Measurements from ENCODE around the gene KDM3A. TPM values are rescaled to one million over a fixed set of nuclear protein-coding genes. Genes with fewer than 3 reads are reported as not detected.
A peak's percentile ranks its signal among the peaks of the same experiment; 100 is the strongest.

The KDM3A gene
- total and polyA plus RNA-seq, 9 of the 15 experiments (the other 6 are each of a cell fraction or from before 2014, with no cell fraction given) = 7.5 to 95.4 (median 24.8) TPM

DNA sequence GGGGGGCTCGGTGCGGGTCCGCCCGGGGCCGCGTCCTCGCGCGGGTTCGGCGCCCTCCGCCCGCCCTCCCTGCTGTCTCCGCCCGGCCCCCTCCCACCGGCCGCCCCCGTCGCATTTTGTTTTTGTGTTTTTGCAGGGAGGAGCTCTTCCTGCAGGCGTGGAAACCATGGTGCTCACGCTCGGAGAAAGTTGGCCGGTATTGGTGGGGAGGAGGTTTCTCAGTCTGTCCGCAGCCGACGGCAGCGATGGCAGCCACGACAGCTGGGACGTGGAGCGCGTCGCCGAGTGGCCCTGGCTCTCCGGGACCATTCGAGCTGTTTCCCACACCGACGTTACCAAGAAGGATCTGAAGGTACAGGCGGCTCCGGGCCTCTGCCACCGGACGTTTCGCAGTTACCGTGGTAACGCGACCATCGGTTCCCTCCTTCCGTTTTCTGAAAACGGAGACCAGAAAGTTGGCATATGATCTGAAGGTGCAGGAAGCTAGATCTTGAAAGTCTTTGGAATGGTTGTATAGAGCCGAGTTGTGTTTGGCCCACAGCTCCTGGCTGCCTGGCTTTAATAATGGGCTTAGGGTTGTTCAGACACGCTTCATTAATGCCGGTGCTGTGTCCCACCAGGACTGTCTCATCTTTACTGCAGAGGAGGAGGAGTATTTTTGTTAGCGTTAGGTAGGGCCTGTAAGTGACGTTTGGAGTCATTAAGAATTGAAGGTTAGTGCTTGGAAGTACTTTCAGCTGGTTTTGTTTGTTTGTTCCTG is 891 bp downstream of the KDM3A start (continued):
- TF ChIP-seq KHSRP (IDR thresholded peaks at IDR 0.05) (no peak), SAP30 (IDR thresholded peaks at IDR 0.05; ENCODE audit: borderline replicate concordance, insufficient read depth, low read depth, low read length, poor library complexity, severe bottlenecking) (peak; percentile 78), RBBP5 (IDR thresholded peaks at IDR 0.05; ENCODE audit: borderline replicate concordance, insufficient read depth, low read length, poor library complexity, severe bottlenecking) (peak; percentile 2), FOSL1 (tag; conservative IDR thresholded peaks at IDR 0.05) (no peak), NR1H2 (CRISPR knock-in tag; IDR thresholded peaks at IDR 0.05) (no peak), ADNP (tag; IDR thresholded peaks at IDR 0.05) (no peak), YY1 (IDR thresholded peaks at IDR 0.05; ENCODE audit: borderline replicate concordance in 1 of 3, control insufficient read depth in 1 of 3, extremely low read depth in 1 of 3, insufficient read depth in 3 of 3, insufficient read length in 1 of 3, insufficient replicate concordance in 2 of 3, low read depth in 1 of 3, low read length in 2 of 3) (peak in 1 of 3 experiments; percentile 42), MXI1 (IDR thresholded peaks at IDR 0.05; ENCODE audit: low read depth, low read length) (no peak), U2AF2 (optimal IDR thresholded peaks at IDR 0.05; ENCODE audit: low read depth, low read length) (no peak), OTX1 (CRISPR knock-in tag; IDR thresholded peaks at IDR 0.05) (no peak), BCOR (IDR thresholded peaks at IDR 0.05) (no peak), HSF4 (CRISPR knock-in tag; IDR thresholded peaks at IDR 0.05; ENCODE audit: borderline replicate concordance) (no peak), HDAC2 (IDR thresholded peaks at IDR 0.05) (no peak), RAD51 (IDR thresholded peaks at IDR 0.05; ENCODE audit: borderline replicate concordance, low read depth) (no peak), GTF2E2 (tag; IDR thresholded peaks at IDR 0.05) (0 out of 2 replicates have a peak, but pooled peaks have one; percentile 16)
- TF ChIP-seq, protein P1, sequence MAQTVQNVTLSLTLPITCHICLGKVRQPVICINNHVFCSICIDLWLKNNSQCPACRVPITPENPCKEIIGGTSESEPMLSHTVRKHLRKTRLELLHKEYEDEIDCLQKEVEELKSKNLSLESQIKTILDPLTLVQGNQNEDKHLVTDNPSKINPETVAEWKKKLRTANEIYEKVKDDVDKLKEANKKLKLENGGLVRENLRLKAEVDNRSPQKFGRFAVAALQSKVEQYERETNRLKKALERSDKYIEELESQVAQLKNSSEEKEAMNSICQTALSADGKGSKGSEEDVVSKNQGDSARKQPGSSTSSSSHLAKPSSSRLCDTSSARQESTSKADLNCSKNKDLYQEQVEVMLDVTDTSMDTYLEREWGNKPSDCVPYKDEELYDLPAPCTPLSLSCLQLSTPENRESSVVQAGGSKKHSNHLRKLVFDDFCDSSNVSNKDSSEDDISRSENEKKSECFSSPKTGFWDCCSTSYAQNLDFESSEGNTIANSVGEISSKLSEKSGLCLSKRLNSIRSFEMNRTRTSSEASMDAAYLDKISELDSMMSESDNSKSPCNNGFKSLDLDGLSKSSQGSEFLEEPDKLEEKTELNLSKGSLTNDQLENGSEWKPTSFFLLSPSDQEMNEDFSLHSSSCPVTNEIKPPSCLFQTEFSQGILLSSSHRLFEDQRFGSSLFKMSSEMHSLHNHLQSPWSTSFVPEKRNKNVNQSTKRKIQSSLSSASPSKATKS (CRISPR knock-in tag; IDR thresholded peaks at IDR 0.05) = no peak
- TF ChIP-seq, protein P2, sequence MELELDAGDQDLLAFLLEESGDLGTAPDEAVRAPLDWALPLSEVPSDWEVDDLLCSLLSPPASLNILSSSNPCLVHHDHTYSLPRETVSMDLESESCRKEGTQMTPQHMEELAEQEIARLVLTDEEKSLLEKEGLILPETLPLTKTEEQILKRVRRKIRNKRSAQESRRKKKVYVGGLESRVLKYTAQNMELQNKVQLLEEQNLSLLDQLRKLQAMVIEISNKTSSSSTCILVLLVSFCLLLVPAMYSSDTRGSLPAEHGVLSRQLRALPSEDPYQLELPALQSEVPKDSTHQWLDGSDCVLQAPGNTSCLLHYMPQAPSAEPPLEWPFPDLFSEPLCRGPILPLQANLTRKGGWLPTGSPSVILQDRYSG (tag; conservative IDR thresholded peaks at IDR 0.05; ENCODE audit: low read depth) = 0 out of 2 replicates have a peak, but pooled peaks have one; percentile 53
- TF ChIP-seq, protein P3, sequence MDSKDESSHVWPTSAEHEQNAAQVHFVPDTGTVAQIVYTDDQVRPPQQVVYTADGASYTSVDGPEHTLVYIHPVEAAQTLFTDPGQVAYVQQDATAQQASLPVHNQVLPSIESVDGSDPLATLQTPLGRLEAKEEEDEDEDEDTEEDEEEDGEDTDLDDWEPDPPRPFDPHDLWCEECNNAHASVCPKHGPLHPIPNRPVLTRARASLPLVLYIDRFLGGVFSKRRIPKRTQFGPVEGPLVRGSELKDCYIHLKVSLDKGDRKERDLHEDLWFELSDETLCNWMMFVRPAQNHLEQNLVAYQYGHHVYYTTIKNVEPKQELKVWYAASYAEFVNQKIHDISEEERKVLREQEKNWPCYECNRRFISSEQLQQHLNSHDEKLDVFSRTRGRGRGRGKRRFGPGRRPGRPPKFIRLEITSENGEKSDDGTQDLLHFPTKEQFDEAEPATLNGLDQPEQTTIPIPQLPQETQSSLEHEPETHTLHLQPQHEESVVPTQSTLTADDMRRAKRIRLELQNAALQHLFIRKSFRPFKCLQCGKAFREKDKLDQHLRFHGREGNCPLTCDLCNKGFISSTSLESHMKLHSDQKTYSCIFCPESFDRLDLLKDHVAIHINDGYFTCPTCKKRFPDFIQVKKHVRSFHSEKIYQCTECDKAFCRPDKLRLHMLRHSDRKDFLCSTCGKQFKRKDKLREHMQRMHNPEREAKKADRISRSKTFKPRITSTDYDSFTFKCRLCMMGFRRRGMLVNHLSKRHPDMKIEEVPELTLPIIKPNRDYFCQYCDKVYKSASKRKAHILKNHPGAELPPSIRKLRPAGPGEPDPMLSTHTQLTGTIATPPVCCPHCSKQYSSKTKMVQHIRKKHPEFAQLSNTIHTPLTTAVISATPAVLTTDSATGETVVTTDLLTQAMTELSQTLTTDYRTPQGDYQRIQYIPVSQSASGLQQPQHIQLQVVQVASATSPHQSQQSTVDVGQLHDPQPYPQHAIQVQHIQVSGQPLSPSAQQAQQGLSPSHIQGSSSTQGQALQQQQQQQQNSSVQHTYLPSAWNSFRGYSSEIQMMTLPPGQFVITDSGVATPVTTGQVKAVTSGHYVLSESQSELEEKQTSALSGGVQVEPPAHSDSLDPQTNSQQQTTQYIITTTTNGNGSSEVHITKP (IDR thresholded peaks at IDR 0.05; ENCODE audit: partially characterized antibody) = peak; percentile 74
- TF ChIP-seq, protein P4, sequence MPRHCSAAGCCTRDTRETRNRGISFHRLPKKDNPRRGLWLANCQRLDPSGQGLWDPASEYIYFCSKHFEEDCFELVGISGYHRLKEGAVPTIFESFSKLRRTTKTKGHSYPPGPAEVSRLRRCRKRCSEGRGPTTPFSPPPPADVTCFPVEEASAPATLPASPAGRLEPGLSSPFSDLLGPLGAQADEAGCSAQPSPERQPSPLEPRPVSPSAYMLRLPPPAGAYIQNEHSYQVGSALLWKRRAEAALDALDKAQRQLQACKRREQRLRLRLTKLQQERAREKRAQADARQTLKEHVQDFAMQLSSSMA (CRISPR knock-in tag; IDR thresholded peaks at IDR 0.05) = no peak
